A549 (cell line): Measurements from ENCODE around the gene CAPN8. TPM values are rescaled to one million over a fixed set of nuclear protein-coding genes. Genes with fewer than 3 reads are reported as not detected.

ENCODE experiments used
- ATAC-seq, 2 experiments: fragments of 200-7000 bp in 1 of 2; fragments of >200 bp in 1 of 2; cut with Nextera tagmentation in 1 of 2; cut with Tn5 transposase in 1 of 2; 3 replicates each; pipeline versions ENCODE4 v1.8.0 to v1.9.1; 2018 to 2020; ENCODE audit warnings: mild to moderate bottlenecking in 1 of 2, moderate library complexity in 1 of 2
- CTCF ChIA-PET: fragments of 300-600 bp; sonication (Branson Sonifier 250); formaldehyde crosslinking; extraction: SDS; loops from one replicate; lab custom pipeline; 2021; ENCODE audit warnings: antibody characterized with exemption, inconsistent platforms; lab: Yijun Ruan, JAX
- POLR2A ChIA-PET: fragments of 350-600 bp; formaldehyde crosslinking; extraction: SDS; loops from one replicate; lab custom pipeline; 2021; ENCODE audit warnings: antibody characterized with exemption, inconsistent platforms; lab: Yijun Ruan, JAX
- DNase-seq, 2 experiments: peaks; one replicate each; pipeline versions ENCODE4 v3.0.0 to v3.0.0-alpha.2; 2011 to 2016; ENCODE audit warnings: low read depth in 1 of 2, low spot score in 1 of 2
- FAIRE-seq: peaks from 2 replicates; lab custom pipeline; 2011; peaks lifted over from hg19 to GRCh38; lab: Jason Lieb, UNC
- H3K27ac ChIP-seq, 2 experiments: fragments of >200 bp; sonication (Bioruptor Twin); formaldehyde crosslinking; 3 replicates each; pipeline ENCODE4 v1.5.1; 2016 to 2017
- H3K4me1 ChIP-seq: fragments of >200 bp; sonication (Bioruptor Twin); formaldehyde crosslinking; 3 replicates; pipeline ENCODE4 v1.6.1; 2016
- H3K4me2 ChIP-seq: fragments of >200 bp; sonication (Bioruptor Twin); formaldehyde crosslinking; 3 replicates; pipeline ENCODE4 v1.6.1; 2016
- H3K4me3 ChIP-seq: fragments of >200 bp; sonication (Bioruptor Twin); formaldehyde crosslinking; 3 replicates; pipeline ENCODE4 v1.5.1; 2016
- H3K9me3 ChIP-seq: fragments of >200 bp; sonication (Bioruptor Twin); formaldehyde crosslinking; 3 replicates; pipeline ENCODE4 v1.6.1; 2016
- CBX2 ChIP-seq: fragments of 200-600 bp; sonication (generic); IDR thresholded peaks from 2 replicates; pipeline ENCODE4 v1.6.1; 2016; ENCODE audit warnings: low read depth, mild to moderate bottlenecking, borderline replicate concordance
- CBX8 ChIP-seq: fragments of 200-600 bp; sonication (generic); IDR thresholded peaks from 2 replicates; pipeline ENCODE4 v1.6.1; 2016
- FOXS1 ChIP-seq: fragments of 250-450 bp; sonication (Bioruptor Pico); IDR thresholded peaks from 2 replicates; pipeline ENCODE4 v1.5.0; 2020; ENCODE audit warnings: mild to moderate bottlenecking, moderate library complexity
- JUNB ChIP-seq: fragments of >200 bp; sonication (Bioruptor Twin); formaldehyde crosslinking; IDR thresholded peaks from 2 replicates; pipeline ENCODE4 v1.6.1; 2016
- MYC ChIP-seq: IDR thresholded peaks from 2 replicates; pipeline ENCODE4 v1.6.1; 2012; ENCODE audit warnings: mild to moderate bottlenecking, inconsistent platforms, low read length, improper control_type of control experiment, borderline replicate concordance
- NPAS2 ChIP-seq: fragments of 250-450 bp; sonication (Bioruptor Pico); IDR thresholded peaks from 2 replicates; pipeline ENCODE4 v1.8.0; 2022; ENCODE audit warnings: mild to moderate bottlenecking, moderate library complexity, borderline replicate concordance
- PBX3 ChIP-seq: IDR thresholded peaks from 2 replicates; pipeline ENCODE4 v1.6.1; 2012
- RFX5 ChIP-seq: fragments of 450-650 bp; IDR thresholded peaks from 2 replicates; pipeline ENCODE4 v1.7.1; 2014; ENCODE audit warnings: antibody characterized with exemption, mild to moderate bottlenecking, moderate library complexity
- SMC3 ChIP-seq: fragments of >200 bp; sonication (Bioruptor Twin); formaldehyde crosslinking; IDR thresholded peaks from 3 replicates; pipeline ENCODE4 v1.6.1; 2018; ENCODE audit warnings: inconsistent platforms
- TP53 ChIP-seq: fragments of 250-450 bp; sonication (Bioruptor Pico); IDR thresholded peaks from 2 replicates; pipeline ENCODE4 v1.5.0; 2021; ENCODE audit warnings: mild to moderate bottlenecking, moderate library complexity
- USF2 ChIP-seq: fragments of 450-650 bp; IDR thresholded peaks from 2 replicates; pipeline ENCODE4 v1.6.1; 2014; ENCODE audit warnings: antibody characterized with exemption
- ZC3H11A ChIP-seq: fragments of 450-650 bp; IDR thresholded peaks from 2 replicates; pipeline ENCODE4 v1.6.1; 2014; ENCODE audit warnings: antibody characterized with exemption, mild to moderate bottlenecking
- ZNF302 ChIP-seq: fragments of 250-450 bp; sonication (Bioruptor Pico); IDR thresholded peaks from 2 replicates; pipeline ENCODE4 v1.9.0; 2021; ENCODE audit warnings: inconsistent platforms, mild to moderate bottlenecking, moderate library complexity
- ZSCAN20 ChIP-seq: fragments of 250-450 bp; sonication (Bioruptor Pico); IDR thresholded peaks from 2 replicates; pipeline ENCODE4 v1.8.0; 2022; ENCODE audit warnings: mild to moderate bottlenecking, moderate library complexity
- WGBS: methylation state at CpG from one replicate; pipeline ENCODE4 v1.1.6; 2017; ENCODE audit errors: missing lambda C conversion rate; 5-methylcytosine and 5-hydroxymethylcytosine counted together
- polyA plus RNA-seq, 4 experiments: library from polyadenylated mRNA; depleted of rRNA in 3 of 4; stranded (reverse); fragments of >200 nt; fragmentation: RNase III in 1 of 4; extraction: RNeasy Plus Mini Kit Qiagen cat#74134 plus additional on column Dnase treatment in 1 of 4; gene quantifications; 2 replicates in 3 of 4; 3 replicates in 1 of 4; pipeline ENCODE4 v1.2.3, GENCODE V29; 2011 to 2017
- TF ChIP-seq, protein P1 (sequence below): fragments of 150-350 bp; IDR thresholded peaks from 2 replicates; pipeline ENCODE4 v1.6.1; 2014; ENCODE audit warnings: low read depth, mild to moderate bottlenecking, low read length
- TF ChIP-seq, protein P2 (sequence below): IDR thresholded peaks from 2 replicates; pipeline ENCODE4 v1.6.1; 2012
- TF ChIP-seq, protein P3 (sequence below): IDR thresholded peaks from 2 replicates; pipeline ENCODE4 v1.6.1; 2012; ENCODE audit warnings: low read depth, borderline replicate concordance

CAPN8 gene
- polyA plus RNA-seq, 2 of the 4 experiments (the other 2 are of a cell fraction) = 0.39 to 1.5 TPM

GRCh38 chr1:223714849-223715603, 49.5 kb upstream of the CAPN8 start (continued):
- no peak for TF ChIP-seq USF2
- no peak for TF ChIP-seq ZC3H11A
- no peak for TF ChIP-seq RFX5
- TF ChIP-seq TP53 (CRISPR knock-in tag) = no peak
- TF ChIP-seq SMC3 = 0 out of 3 replicates have a peak, but pooled peaks have one; percentile 6
- TF ChIP-seq FOXS1 (CRISPR knock-in tag) = no peak
- no peak for TF ChIP-seq MYC
- TF ChIP-seq CBX8 = no peak
- TF ChIP-seq, all 56 proteins: peak for 5

DNA sequence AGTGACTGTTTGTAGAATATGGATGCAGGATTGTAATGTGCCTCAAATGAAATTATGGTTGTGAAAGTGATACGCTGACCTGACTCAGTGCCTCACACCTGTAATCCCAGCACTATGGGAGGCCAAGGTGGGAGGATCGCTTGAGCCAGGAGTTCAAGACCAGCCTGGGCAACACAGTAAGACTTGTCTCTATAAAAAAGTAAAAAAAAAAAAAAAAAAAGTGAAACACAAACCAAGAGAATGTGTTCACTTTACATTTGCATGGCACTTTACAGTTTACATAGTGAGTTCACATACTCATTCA, 48.9 kb upstream of the CAPN8 start:
- Histone ChIP-seq H3K9me3 (no peaks in the 10 kb centered on the region), H3K4me1 (peaks cover 84% of the 10 kb centered on the region), H3K4me2 (peak overlapping the region; percentile 88), H3K4me3 (peak overlapping the region; percentile 88; the same call in 2 of the 3 replicates), H3K27ac (peak overlapping the region; percentile 99)
- FAIRE-seq = no peak
- ATAC-seq = no peak
- ChIA-PET POLR2A (no interaction called here), CTCF (no interaction called here)
- DNase-seq = no peak
- TF ChIP-seq, protein P1, sequence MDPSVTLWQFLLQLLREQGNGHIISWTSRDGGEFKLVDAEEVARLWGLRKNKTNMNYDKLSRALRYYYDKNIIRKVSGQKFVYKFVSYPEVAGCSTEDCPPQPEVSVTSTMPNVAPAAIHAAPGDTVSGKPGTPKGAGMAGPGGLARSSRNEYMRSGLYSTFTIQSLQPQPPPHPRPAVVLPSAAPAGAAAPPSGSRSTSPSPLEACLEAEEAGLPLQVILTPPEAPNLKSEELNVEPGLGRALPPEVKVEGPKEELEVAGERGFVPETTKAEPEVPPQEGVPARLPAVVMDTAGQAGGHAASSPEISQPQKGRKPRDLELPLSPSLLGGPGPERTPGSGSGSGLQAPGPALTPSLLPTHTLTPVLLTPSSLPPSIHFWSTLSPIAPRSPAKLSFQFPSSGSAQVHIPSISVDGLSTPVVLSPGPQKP = no peak
- TF ChIP-seq NPAS2 (CRISPR knock-in tag) (no peak), ZNF302 (CRISPR knock-in tag) (no peak), CBX2 (no peak), PBX3 (no peak), CBX8 (no peak)
- WGBS = 63% methylated on average over 2 of the region's 2 CpGs

- Histone ChIP-seq H3K4me2 (peak overlapping the region; percentile 88), H3K4me3 (peak overlapping the region; percentile 88), H3K27ac (peak overlapping the region; percentile 99), H3K9me3 (no peaks in the 10 kb centered on the region), H3K4me1 (peaks cover 84% of the 10 kb centered on the region)
- no peak for DNase-seq
- TF ChIP-seq ZSCAN20 (CRISPR knock-in tag) (no peak), PBX3 (0 out of 2 replicates have a peak, but pooled peaks have one; percentile 31), JUNB (no peak)
- TF ChIP-seq, protein P2, sequence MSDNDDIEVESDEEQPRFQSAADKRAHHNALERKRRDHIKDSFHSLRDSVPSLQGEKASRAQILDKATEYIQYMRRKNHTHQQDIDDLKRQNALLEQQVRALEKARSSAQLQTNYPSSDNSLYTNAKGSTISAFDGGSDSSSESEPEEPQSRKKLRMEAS = peak; percentile 73
- TF ChIP-seq, protein P3, sequence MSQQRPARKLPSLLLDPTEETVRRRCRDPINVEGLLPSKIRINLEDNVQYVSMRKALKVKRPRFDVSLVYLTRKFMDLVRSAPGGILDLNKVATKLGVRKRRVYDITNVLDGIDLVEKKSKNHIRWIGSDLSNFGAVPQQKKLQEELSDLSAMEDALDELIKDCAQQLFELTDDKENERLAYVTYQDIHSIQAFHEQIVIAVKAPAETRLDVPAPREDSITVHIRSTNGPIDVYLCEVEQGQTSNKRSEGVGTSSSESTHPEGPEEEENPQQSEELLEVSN = peak; percentile 52; the same call in 1 of the 2 replicates
- no peak for FAIRE-seq
- ChIA-PET POLR2A (interaction anchor here (0.7 to 3.2 kb wide), 3 partner anchors 13 to 35 kb away, joined by 3 to 25 read pairs (median 14); no protein-coding TSS in a partner anchor), CTCF (interaction anchor here (1.5 to 4.2 kb wide), 5 partner anchors 7 to 46 kb away, joined by 3 to 92 read pairs (median 8); no protein-coding TSS in a partner anchor)
- WGBS = 7% methylated on average over 7 of the region's 7 CpGs
- peak in 1 of 2 experiments; percentile 25; a peak in 3 of 6 replicates for ATAC-seq
These were observed 48.3 kb upstream of the CAPN8 start for GRCh38 chr1:223713546-223714420.
